H9 (cell line): ENCODE results near the gene PLCL1. TPM values are rescaled to one million over a fixed set of nuclear protein-coding genes. Genes with fewer than 3 reads are reported as not detected.

Experiments used
- DNase-seq: peaks from one replicate; pipeline ENCODE4 v3.0.0-alpha.2; 2017
- H2AFZ ChIP-seq: one replicate; pipeline ENCODE4 v1.6.1; 2013; ENCODE audit warnings: mild to moderate bottlenecking, low read length, control low read depth, moderate library complexity
- H2AK5ac ChIP-seq: 2 replicates; pipeline ENCODE4 v1.6.1; 2013; ENCODE audit warnings: low read length, control low read depth, mixed read lengths; ENCODE audit not compliant: insufficient read length
- H2BK120ac ChIP-seq: one replicate; pipeline ENCODE4 v1.6.1; 2013; ENCODE audit warnings: low read depth, mild to moderate bottlenecking, low read length, control low read depth, inconsistent platforms; ENCODE audit not compliant: poor library complexity, severe bottlenecking
- H2BK12ac ChIP-seq: 2 replicates; pipeline ENCODE4 v1.6.1; 2013; ENCODE audit warnings: low read length, control low read depth, mixed read lengths, low read depth; ENCODE audit not compliant: insufficient read length
- H2BK15ac ChIP-seq: 2 replicates; pipeline ENCODE4 v1.6.1; 2013; ENCODE audit warnings: low read depth, low read length, control low read depth
- H2BK20ac ChIP-seq: one replicate; pipeline ENCODE4 v1.6.1; 2013; ENCODE audit warnings: low read depth, mild to moderate bottlenecking, low read length, control low read depth, inconsistent platforms; ENCODE audit not compliant: poor library complexity, severe bottlenecking
- H2BK5ac ChIP-seq: 2 replicates; pipeline ENCODE4 v1.6.1; 2013; ENCODE audit warnings: low read length, control low read depth, mixed read lengths; ENCODE audit not compliant: insufficient read length
- H3K14ac ChIP-seq: 2 replicates; pipeline ENCODE4 v1.6.1; 2013; ENCODE audit warnings: low read length, control low read depth; ENCODE audit not compliant: insufficient read depth
- H3K18ac ChIP-seq: 2 replicates; pipeline ENCODE4 v1.6.1; 2013; ENCODE audit warnings: low read depth, mild to moderate bottlenecking, mixed read lengths, low read length, control low read depth; ENCODE audit not compliant: insufficient read length
- H3K23ac ChIP-seq: 2 replicates; pipeline ENCODE4 v1.6.1; 2013; ENCODE audit warnings: low read length, control low read depth, mixed read lengths, low read depth; ENCODE audit not compliant: insufficient read length
- H3K23me2 ChIP-seq: 2 replicates; pipeline ENCODE4 v1.6.1; 2013; ENCODE audit warnings: low read depth, mild to moderate bottlenecking, mixed read lengths, low read length, control low read depth; ENCODE audit not compliant: insufficient read length, poor library complexity, severe bottlenecking
- H3K27ac ChIP-seq: 2 replicates; pipeline ENCODE4 v1.5.1; 2013; ENCODE audit warnings: low read length, control low read depth, mixed read lengths, low read depth; ENCODE audit not compliant: insufficient read length
- H3K27me3 ChIP-seq: 2 replicates; pipeline ENCODE4 v1.6.1; 2013; ENCODE audit warnings: low read length, control low read depth, inconsistent platforms; ENCODE audit not compliant: insufficient read depth
- H3K4ac ChIP-seq: 2 replicates; pipeline ENCODE4 v1.6.1; 2013; ENCODE audit warnings: low read depth, mild to moderate bottlenecking, control low read depth, inconsistent platforms, low read length, moderate library complexity
- H3K4me1 ChIP-seq: 2 replicates; pipeline ENCODE4 v1.6.1; 2013; ENCODE audit warnings: low read length, control low read depth, inconsistent platforms; ENCODE audit not compliant: insufficient read depth
- H3K4me2 ChIP-seq: 2 replicates; pipeline ENCODE4 v1.6.1; 2013; ENCODE audit warnings: low read length, control low read depth, mixed read lengths; ENCODE audit not compliant: insufficient read length, insufficient read depth
- H3K56ac ChIP-seq: 2 replicates; pipeline ENCODE4 v1.6.1; 2013; ENCODE audit warnings: low read depth, mild to moderate bottlenecking, mixed read lengths, low read length, control low read depth; ENCODE audit not compliant: insufficient read length
- H3K79me1 ChIP-seq: 2 replicates; pipeline ENCODE4 v1.6.1; 2013; ENCODE audit warnings: low read depth, mild to moderate bottlenecking, moderate library complexity, low read length, control low read depth, inconsistent platforms; ENCODE audit not compliant: insufficient read depth, poor library complexity, severe bottlenecking
- H3K79me2 ChIP-seq: 2 replicates; pipeline ENCODE4 v1.6.1; 2013; ENCODE audit warnings: low read length, control low read depth, inconsistent platforms; ENCODE audit not compliant: insufficient read depth
- H3K9ac ChIP-seq: 2 replicates; pipeline ENCODE4 v1.6.1; 2013; ENCODE audit warnings: low read length, control low read depth, mixed read lengths; ENCODE audit not compliant: insufficient read length; ENCODE audit errors: extremely low read depth
- H3K9me3 ChIP-seq: one replicate; pipeline ENCODE4 v1.6.1; 2013; ENCODE audit warnings: low read depth, low read length, inconsistent platforms; ENCODE audit not compliant: control insufficient read depth
- H3T11ph ChIP-seq: one replicate; pipeline ENCODE4 v1.6.1; 2013; ENCODE audit warnings: mild to moderate bottlenecking, low read length, control low read depth, inconsistent platforms
- H4K20me1 ChIP-seq: one replicate; pipeline ENCODE4 v1.6.1; 2013; ENCODE audit not compliant: control insufficient read depth, insufficient read length, insufficient read depth
- H4K5ac ChIP-seq: 2 replicates; pipeline ENCODE4 v1.6.1; 2013; ENCODE audit warnings: low read depth, mild to moderate bottlenecking, mixed read lengths, low read length, control low read depth; ENCODE audit not compliant: insufficient read length
- H4K8ac ChIP-seq: replicated peaks from 2 replicates; pipeline ENCODE4 v1.6.1; 2013; ENCODE audit warnings: low read length, control low read depth, mixed read lengths, low read depth; ENCODE audit not compliant: insufficient read length
- H4K91ac ChIP-seq: 2 replicates; pipeline ENCODE4 v1.6.1; 2013; ENCODE audit warnings: low read depth, mild to moderate bottlenecking, moderate library complexity, mixed read lengths, low read length, control low read depth; ENCODE audit not compliant: insufficient read length
- H3K27ac Mint-ChIP-seq, 3 experiments: 2 replicates in 2 of 3; 3 replicates in 1 of 3; pipeline ENCODE4 v1.8.0; 2020 to 2021; ENCODE audit warnings: mixed read lengths in 3 of 3, mild to moderate bottlenecking in 1 of 3, moderate library complexity in 1 of 3
- H3K27me3 Mint-ChIP-seq: 2 replicates; pipeline ENCODE4 v1.8.0; 2021; ENCODE audit warnings: low read depth, mild to moderate bottlenecking, moderate library complexity, mixed read lengths
- H3K36me3 Mint-ChIP-seq, 3 experiments: 2 replicates in 2 of 3; 3 replicates in 1 of 3; pipeline ENCODE4 v1.8.0; 2020 to 2021; ENCODE audit warnings: low read depth in 3 of 3, mixed read lengths in 3 of 3; ENCODE audit not compliant: insufficient read depth in 1 of 3
- H3K4me1 Mint-ChIP-seq, 2 experiments: 2 replicates each; pipeline ENCODE4 v1.8.0; 2020; ENCODE audit warnings: mixed read lengths in 2 of 2
- H3K4me3 Mint-ChIP-seq, 2 experiments: 2 replicates in 1 of 2; 3 replicates in 1 of 2; pipeline ENCODE4 v1.8.0; 2020 to 2021; ENCODE audit warnings: mild to moderate bottlenecking in 2 of 2, mixed read lengths in 2 of 2, moderate library complexity in 1 of 2
- H3K9me3 Mint-ChIP-seq, 2 experiments: 2 replicates in 1 of 2; 3 replicates in 1 of 2; pipeline ENCODE4 v1.8.0; 2020; ENCODE audit warnings: mild to moderate bottlenecking in 2 of 2, mixed read lengths in 2 of 2, moderate library complexity in 1 of 2
- WGBS: extraction: QIAGEN DNeasy Blood & Tissue Kit; methylation state at CpG from one replicate; pipeline ENCODE4 v1.1.7; 2013; ENCODE audit warnings: missing lambda C conversion rate, low lambda C conversion rate, mixed read lengths; ENCODE audit not compliant: insufficient read length; ENCODE audit errors: extremely low coverage; 5-methylcytosine and 5-hydroxymethylcytosine counted together
- total RNA-seq: library from RNA; stranded (reverse); gene quantifications from 2 replicates; pipeline ENCODE4 v1.2.1, GENCODE V29; 2021
- TF ChIP-seq, protein P1 (sequence below): fragments of 200-600 bp; sonication (generic); conservative IDR thresholded peaks from 3 replicates; pipeline ENCODE4 v1.8.0; 2021; ENCODE audit warnings: antibody characterized with exemption, mild to moderate bottlenecking

The PLCL1 gene
- total RNA-seq, 1 experiment from 2014 or later: 0.04 TPM

DNA sequence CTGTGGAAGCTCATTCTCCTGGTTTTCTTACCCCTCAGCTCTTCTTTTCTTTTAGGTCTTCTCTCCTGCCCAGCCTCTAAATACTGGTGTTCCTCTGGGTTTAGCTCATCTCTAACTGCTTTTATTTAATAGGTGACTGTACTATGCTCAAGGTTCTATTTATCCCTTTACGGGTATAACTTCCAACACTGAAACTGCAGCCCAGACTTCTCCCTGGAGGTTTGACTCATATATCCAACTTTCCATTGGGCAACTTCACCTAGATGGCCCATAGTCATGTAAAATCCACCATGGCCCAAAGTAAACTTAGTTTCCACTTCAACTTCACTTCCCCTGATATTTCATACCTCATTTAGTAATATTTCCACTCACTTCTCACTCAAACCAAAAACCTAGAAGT lies 273.1 kb downstream of the PLCL1 start:
- Histone ChIP-seq H3K9ac (no peak overlapping the region), H3K79me2 (no peaks in the 10 kb centered on the region), H3K4ac (no peak overlapping the region), H4K8ac (no peak overlapping the region), H3K9me3 (no peaks in the 10 kb centered on the region), H3K4me1 (no peaks in the 10 kb centered on the region), H2BK120ac (no peak overlapping the region), H3K27me3 (no peaks in the 10 kb centered on the region), H3K18ac (no peak overlapping the region), H3K23ac (no peak overlapping the region), H2AK5ac (no peak overlapping the region), H4K5ac (no peak overlapping the region), H3K56ac (no peak overlapping the region), H2BK5ac (no peak overlapping the region), H3K14ac (no peak overlapping the region), H2BK12ac (no peak overlapping the region), H4K91ac (no peak overlapping the region), H2BK15ac (no peak overlapping the region), H3K79me1 (no peaks in the 10 kb centered on the region), H4K20me1 (no peaks in the 10 kb centered on the region), H2AFZ (no peak overlapping the region), H2BK20ac (no peak overlapping the region), H3T11ph (no peak overlapping the region), H3K27ac (no peak overlapping the region), H3K23me2 (no peaks in the 10 kb centered on the region), H3K4me2 (no peak overlapping the region)
- no peaks in the 10 kb centered on the region for H3K27me3 Mint-ChIP-seq
- no peaks in the 10 kb centered on the region for H3K9me3 Mint-ChIP-seq
- H3K36me3 Mint-ChIP-seq: no peaks in the 10 kb centered on the region
- no peak overlapping the region for H3K4me3 Mint-ChIP-seq
- no CpG with 5 or more reads among the region's 1 CpG for whole genome bisulfite sequencing
- H3K4me1 Mint-ChIP-seq: peaks cover 0 to 6% of the 10 kb centered on the region in 2 experiments; a peak in 2 of 4 replicates
- TF ChIP-seq, protein P1, sequence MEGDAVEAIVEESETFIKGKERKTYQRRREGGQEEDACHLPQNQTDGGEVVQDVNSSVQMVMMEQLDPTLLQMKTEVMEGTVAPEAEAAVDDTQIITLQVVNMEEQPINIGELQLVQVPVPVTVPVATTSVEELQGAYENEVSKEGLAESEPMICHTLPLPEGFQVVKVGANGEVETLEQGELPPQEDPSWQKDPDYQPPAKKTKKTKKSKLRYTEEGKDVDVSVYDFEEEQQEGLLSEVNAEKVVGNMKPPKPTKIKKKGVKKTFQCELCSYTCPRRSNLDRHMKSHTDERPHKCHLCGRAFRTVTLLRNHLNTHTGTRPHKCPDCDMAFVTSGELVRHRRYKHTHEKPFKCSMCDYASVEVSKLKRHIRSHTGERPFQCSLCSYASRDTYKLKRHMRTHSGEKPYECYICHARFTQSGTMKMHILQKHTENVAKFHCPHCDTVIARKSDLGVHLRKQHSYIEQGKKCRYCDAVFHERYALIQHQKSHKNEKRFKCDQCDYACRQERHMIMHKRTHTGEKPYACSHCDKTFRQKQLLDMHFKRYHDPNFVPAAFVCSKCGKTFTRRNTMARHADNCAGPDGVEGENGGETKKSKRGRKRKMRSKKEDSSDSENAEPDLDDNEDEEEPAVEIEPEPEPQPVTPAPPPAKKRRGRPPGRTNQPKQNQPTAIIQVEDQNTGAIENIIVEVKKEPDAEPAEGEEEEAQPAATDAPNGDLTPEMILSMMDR: no peak
- DNase-seq: no peak
- no peak overlapping the region for H3K27ac Mint-ChIP-seq
